HEK293T (cell line): Measurements from ENCODE around the gene ADCY1.

Source experiments
- ARNT ChIP-seq: fragments of 450-650 bp; IDR thresholded peaks from 2 replicates; pipeline ENCODE4 v1.6.1; 2017; ENCODE audit warnings: mild to moderate bottlenecking
- BHLHE40 ChIP-seq: fragments of 450-650 bp; IDR thresholded peaks from 2 replicates; pipeline ENCODE4 v1.6.1; 2016; ENCODE audit warnings: mild to moderate bottlenecking, moderate library complexity, borderline replicate concordance
- CTBP1 ChIP-seq: fragments of 450-650 bp; IDR thresholded peaks from 2 replicates; pipeline ENCODE4 v1.6.1; 2016; ENCODE audit warnings: borderline replicate concordance
- ELF4 ChIP-seq: fragments of 450-650 bp; IDR thresholded peaks from 2 replicates; pipeline ENCODE4 v1.6.1; 2017; ENCODE audit warnings: antibody characterized with exemption
- FOXA1 ChIP-seq: fragments of 450-650 bp; IDR thresholded peaks from 2 replicates; pipeline ENCODE4 v1.6.1; 2016; ENCODE audit warnings: mild to moderate bottlenecking
- FOXM1 ChIP-seq: fragments of 450-650 bp; IDR thresholded peaks from 2 replicates; pipeline ENCODE4 v1.6.1; 2017; ENCODE audit warnings: mild to moderate bottlenecking, borderline replicate concordance
- HDGF ChIP-seq: fragments of 450-650 bp; IDR thresholded peaks from 2 replicates; pipeline ENCODE4 v1.6.1; 2017; ENCODE audit warnings: antibody characterized with exemption, borderline replicate concordance
- NFRKB ChIP-seq: fragments of 450-650 bp; IDR thresholded peaks from 2 replicates; pipeline ENCODE4 v1.6.1; 2016; ENCODE audit warnings: mild to moderate bottlenecking, moderate library complexity
- SP1 ChIP-seq: fragments of 450-650 bp; IDR thresholded peaks from 2 replicates; pipeline ENCODE4 v1.6.1; 2017
- SUZ12 ChIP-seq: fragments of 450-650 bp; IDR thresholded peaks from 2 replicates; pipeline ENCODE4 v1.6.1; 2016; ENCODE audit warnings: mild to moderate bottlenecking
- TARDBP ChIP-seq: fragments of 450-650 bp; IDR thresholded peaks from 2 replicates; pipeline ENCODE4 v1.6.1; 2016
- ZNF384 ChIP-seq: fragments of 450-650 bp; IDR thresholded peaks from 2 replicates; pipeline ENCODE4 v1.6.1; 2016

- TF ChIP-seq ELF4 (no peak), ARNT (no peak), ZNF384 (no peak), FOXM1 (no peak), SP1 (no peak), FOXA1 (no peak), CTBP1 (no peak), HDGF (no peak), BHLHE40 (no peak), TARDBP (no peak), SUZ12 (no peak), NFRKB (no peak)
Measured at GRCh38 chr7:45610019-45610418, 35.9 kb downstream of the ADCY1 start.
